ENCODE results near the gene CLRN1. TPM values are rescaled to one million over a fixed set of nuclear protein-coding genes. Genes with fewer than 3 reads are reported as not detected.

CLRN1 gene
- total and polyA plus RNA-seq, 2 of the 13 experiments (the other 11 are each of a cell fraction or from before 2014, with no cell fraction given) = not detected

GRCh38 chr3:151015767-151016477 lies 43.4 kb upstream of the CLRN1 start (continued):
- TF ChIP-seq, protein P1, sequence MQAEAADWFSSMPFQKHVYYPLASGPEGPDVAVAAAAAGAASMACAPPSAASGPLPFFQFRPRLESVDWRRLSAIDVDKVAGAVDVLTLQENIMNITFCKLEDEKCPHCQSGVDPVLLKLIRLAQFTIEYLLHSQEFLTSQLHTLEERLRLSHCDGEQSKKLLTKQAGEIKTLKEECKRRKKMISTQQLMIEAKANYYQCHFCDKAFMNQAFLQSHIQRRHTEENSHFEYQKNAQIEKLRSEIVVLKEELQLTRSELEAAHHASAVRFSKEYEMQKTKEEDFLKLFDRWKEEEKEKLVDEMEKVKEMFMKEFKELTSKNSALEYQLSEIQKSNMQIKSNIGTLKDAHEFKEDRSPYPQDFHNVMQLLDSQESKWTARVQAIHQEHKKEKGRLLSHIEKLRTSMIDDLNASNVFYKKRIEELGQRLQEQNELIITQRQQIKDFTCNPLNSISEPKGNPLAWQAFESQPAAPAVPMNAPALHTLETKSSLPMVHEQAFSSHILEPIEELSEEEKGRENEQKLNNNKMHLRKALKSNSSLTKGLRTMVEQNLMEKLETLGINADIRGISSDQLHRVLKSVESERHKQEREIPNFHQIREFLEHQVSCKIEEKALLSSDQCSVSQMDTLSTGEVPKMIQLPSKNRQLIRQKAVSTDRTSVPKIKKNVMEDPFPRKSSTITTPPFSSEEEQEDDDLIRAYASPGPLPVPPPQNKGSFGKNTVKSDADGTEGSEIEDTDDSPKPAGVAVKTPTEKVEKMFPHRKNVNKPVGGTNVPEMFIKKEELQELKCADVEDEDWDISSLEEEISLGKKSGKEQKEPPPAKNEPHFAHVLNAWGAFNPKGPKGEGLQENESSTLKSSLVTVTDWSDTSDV (CRISPR knock-in tag; IDR thresholded peaks at IDR 0.05) = no peak

GRCh38 chr3:151015181-151015580 lies 42.7 kb upstream of the CLRN1 start:
- no peak overlapping the region for H3K27ac ChIP-seq (ENCODE audit: extremely low read length, insufficient read depth, low read length)
- H4K20me1 ChIP-seq (ENCODE audit: insufficient read depth, low read length) = no peaks in the 10 kb centered on the region
- in situ Hi-C loops (cut with HindIII; ENCODE audit: extremely low pct_ligation_motif_present, low pct_unique_long_range_greater_than_20kb) = no loop called here
- no peak for TF ChIP-seq NFE2 (CRISPR knock-in tag; IDR thresholded peaks at IDR 0.05)
- TF ChIP-seq NFYC (CRISPR knock-in tag; IDR thresholded peaks at IDR 0.05) = no peak
- no peak for TF ChIP-seq ZNF788 (CRISPR knock-in tag; IDR thresholded peaks at IDR 0.05; ENCODE audit: borderline replicate concordance)
- POLR2A ChIA-PET = no interaction called here
- no peak for DNase-seq (ENCODE audit: low spot score)
- no peak overlapping the region for H2AFZ ChIP-seq (ENCODE audit: low read length)
- intact Hi-C loops (cut with micrococcal nuclease; ENCODE audit: unreplicated experiment) = no loop called here
- no peaks in the 10 kb centered on the region for H3K79me2 ChIP-seq (ENCODE audit: insufficient read depth, low read length)
- CTCF ChIA-PET (ENCODE audit: low intra/inter-chr PET ratio, low total read pairs) = no interaction called here
- no peaks in the 10 kb centered on the region for H3K9me3 ChIP-seq (ENCODE audit: low read length)
- no peak for FAIRE-seq
- H3K27me3 ChIP-seq (ENCODE audit: control insufficient read depth in 1 of 2, insufficient read depth in 2 of 2, low read length in 2 of 2) = peaks cover 0 to 6% of the 10 kb centered on the region in 2 experiments; a peak in 1 of 5 replicates
- no peak overlapping the region for H3K4me2 ChIP-seq (ENCODE audit: low read depth, low read length)
- no peaks in the 10 kb centered on the region for H3K36me3 ChIP-seq (replicated peaks in 1 of 2; ENCODE audit: control insufficient read depth in 1 of 2, insufficient read depth in 2 of 2, low read length in 2 of 2)
- BruUV-seq (replicated peaks) = no TSS peak
- H3K9ac ChIP-seq (ENCODE audit: insufficient read depth, low read depth, low read length) = no peak overlapping the region
- H3K4me1 ChIP-seq (ENCODE audit: insufficient read depth, low read length) = no peaks in the 10 kb centered on the region
- no peak overlapping the region for H3K4me3 ChIP-seq (replicated peaks in 1 of 3; ENCODE audit: insufficient read depth in 1 of 3, low read depth in 2 of 3, low read length in 3 of 3)
- no peak for ATAC-seq
- 22% methylated on average over 5 of the region's 5 CpGs for WGBS (ENCODE audit: low lambda C conversion rate)

All from HepG2 (cell line).